ENCODE measurements around the gene EIF4E.
A peak's percentile ranks its signal among the peaks of the same experiment; 100 is the strongest.

The EIF4E gene

DNA sequence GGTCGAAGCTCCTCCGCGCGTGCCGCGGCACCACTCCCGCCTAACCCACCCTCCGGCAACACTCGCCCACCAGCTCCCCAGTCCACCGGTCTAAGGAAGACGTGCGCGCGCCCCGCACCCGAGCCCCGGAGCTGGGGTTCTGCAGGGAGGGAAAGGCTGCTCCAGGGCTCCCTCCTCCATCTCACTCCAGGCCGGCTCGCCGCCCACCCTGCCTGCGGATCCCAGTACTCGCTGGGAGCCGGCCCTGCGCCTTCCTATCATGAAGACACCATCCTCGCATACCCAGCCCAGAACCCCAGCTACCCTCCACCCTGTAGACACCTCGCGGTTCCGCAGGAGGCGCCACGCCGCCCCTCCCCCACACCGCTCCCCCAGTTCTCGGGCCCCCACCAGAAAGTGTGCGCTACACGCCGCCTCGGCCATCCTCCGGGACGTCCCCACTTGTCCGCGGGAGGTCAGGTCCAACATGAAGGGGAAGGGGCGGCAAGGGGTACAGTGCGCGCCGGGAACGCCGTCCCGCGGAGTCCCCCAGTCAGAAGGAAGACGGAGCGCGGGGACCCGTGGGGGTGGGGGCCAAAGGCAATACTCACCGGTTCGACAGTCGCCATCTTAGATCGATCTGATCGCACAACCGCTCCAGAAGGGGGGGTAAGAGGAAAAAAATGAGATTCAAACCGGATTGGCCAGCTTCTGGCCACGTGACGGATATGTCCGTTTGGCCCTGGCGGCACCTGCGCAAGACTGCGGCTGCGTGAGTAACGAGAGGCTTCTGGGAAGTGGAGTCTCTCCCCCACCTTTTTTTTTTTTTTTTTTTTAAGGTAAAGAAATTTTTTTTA lies at the start of gene EIF4E:
Gene EIF4E (minus strand): TSS at position 629 of the 836 bp plus-strand sequence. CDS start 21 bp downstream, at position 608.
- H3K4me3 ChIP-seq (ENCODE audit: low read depth, low read length), result peak within 1 kb of the TSS; percentile 95
- peak; percentile 97 for DNase-seq (ENCODE audit: low read depth)

- no peak for DNase-seq (ENCODE audit: low read depth)
- H3K4me3 ChIP-seq (ENCODE audit: low read depth, low read length), result no peak overlapping the region
Measured at GRCh38 chr4:98977557-98977956, 48.6 kb upstream of the EIF4E start.

DNA sequence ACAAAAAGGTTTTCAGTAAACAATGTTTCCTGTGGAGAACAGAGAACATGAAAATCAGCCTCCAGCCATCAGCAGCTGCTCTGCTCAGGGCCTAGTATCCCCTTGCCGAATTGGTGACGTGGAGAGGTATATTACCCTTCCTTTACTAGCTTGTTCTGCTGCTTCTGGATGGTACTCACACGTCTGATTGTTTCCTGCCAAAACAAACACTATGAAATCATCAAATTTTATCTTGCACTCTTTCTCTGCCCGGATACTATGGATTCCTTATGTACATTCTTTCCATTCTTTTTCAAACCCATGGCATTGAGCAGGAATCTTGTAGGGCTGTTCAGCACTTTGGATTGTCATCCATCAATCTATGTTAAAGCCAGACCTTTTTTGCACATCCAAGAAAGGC lies 47.8 kb upstream of the EIF4E start:
- no peak overlapping the region for H3K4me3 ChIP-seq (ENCODE audit: low read depth, low read length)
- peak; percentile 31 for DNase-seq (ENCODE audit: low read depth)

- no peak for DNase-seq (ENCODE audit: low read depth)
Measured at GRCh38 chr4:98969878-98970785, 41.2 kb upstream of the EIF4E start.

GRCh38 chr4:98967786-98968329 lies 38.9 kb upstream of the EIF4E start:
- no peak overlapping the region for H3K4me3 ChIP-seq (ENCODE audit: low read depth, low read length)
- DNase-seq (ENCODE audit: low read depth), result no peak

More at GRCh38 chr4:98969878-98970785, 41.2 kb upstream of the EIF4E start:
- H3K4me3 ChIP-seq (ENCODE audit: low read depth, low read length), result no peak overlapping the region

DNA sequence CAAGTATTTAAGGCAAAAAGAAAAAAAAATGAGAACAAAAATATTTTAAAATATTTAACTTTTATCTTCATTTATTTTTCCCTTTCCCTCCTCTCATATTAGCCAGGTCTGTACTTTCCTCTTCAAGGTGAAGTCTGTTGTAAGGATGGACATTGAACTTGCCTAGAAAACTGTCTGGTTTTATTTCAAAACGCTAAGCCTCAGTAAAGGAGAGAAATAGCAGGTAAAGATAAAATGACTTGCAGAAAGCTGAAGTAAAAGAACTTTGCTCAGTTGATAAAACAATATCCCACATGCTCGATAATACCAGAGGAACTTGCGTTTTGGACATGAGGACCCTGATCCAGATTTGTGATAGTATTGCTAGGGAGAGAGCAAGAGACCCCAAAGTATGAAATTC lies 38.0 kb upstream of the EIF4E start:
- no peak overlapping the region for H3K4me3 ChIP-seq (ENCODE audit: low read depth, low read length)
- DNase-seq (ENCODE audit: low read depth), result no peak

DNA sequence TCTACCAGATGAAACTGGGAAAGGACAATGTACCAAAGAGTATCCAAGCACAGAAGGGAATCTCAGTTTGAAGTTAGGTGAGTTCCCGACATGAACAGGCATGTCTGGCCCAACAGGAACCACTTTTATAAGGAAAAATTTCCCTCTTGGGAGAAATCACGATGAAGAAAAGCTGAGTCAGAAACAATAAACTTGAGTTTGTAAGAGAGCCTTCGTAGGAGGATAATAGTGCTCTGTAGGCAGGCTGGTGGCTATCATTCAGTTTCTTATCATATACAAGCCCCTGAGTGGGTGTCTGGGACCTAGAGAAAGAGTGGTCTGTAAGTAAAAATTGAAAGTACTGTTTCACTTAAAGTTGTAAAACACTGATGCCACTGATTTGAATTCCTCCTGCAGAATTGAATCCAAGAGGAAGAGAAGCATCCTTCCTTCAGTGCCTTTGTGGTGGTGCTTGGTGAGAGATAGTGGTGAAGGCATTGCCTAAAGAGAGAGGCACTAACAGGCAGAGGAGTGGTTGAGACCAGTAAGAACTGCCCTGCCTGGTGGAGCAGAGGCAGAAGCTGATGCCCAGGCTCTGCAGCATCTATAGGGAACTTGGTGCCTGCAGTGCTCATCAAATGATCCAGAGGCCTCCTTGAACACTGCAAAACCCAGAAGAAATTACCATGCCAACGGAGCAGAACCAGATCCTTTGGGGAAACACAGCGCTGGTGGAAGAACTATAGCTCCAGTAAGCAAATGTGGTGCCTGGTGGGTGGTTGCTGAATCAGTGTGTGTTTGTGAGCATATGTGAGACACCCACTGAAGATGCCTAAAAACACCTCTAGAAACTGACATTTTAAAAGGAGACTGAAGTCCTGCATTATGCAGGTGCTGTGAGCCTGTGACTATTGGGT lies 34.9 kb upstream of the EIF4E start:
- no peak overlapping the region for H3K4me3 ChIP-seq (ENCODE audit: low read depth, low read length)
- DNase-seq (ENCODE audit: low read depth), result no peak

DNA sequence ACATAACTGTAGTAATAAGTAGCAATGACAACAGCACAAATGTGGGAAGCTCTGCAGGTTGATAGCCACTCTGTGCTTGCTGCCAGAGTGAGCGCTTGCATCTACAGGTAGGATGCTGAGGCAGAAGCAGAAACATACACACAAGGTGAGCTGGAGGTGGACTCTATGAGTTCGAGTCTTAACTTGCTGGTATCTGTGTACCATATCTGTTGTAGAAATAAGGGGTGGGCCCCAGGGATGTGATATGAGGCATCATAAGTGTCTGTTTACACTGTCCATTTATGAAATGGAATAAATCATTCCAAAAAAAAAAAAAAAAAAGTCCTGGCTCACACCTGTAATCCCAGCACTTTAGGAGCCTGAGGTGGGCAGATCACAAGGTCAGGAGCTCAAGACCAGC lies 32.8 kb upstream of the EIF4E start:
- no peak for DNase-seq (ENCODE audit: low read depth)
- H3K4me3 ChIP-seq (ENCODE audit: low read depth, low read length), result no peak overlapping the region

DNA sequence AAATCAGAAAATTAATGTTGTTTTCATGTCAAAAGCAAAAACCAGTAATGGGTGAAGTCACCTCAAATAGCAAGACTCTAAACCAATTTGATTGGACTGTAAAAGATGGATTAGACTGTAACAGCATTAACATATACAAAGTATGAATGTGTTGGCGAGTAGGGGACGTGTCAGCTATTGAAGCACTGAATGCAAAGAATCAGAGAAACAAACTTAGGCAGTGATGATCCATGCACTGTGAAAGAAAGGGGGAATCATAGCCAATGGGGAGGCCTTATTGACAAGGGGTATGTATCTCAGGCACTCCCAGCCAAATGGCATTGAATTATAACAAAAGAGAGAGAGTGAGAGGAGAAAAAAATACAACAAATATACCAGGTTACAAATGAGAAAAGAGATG lies 30.5 kb upstream of the EIF4E start:
- no peak for DNase-seq (ENCODE audit: low read depth)
- no peak overlapping the region for H3K4me3 ChIP-seq (ENCODE audit: low read depth, low read length)

DNA sequence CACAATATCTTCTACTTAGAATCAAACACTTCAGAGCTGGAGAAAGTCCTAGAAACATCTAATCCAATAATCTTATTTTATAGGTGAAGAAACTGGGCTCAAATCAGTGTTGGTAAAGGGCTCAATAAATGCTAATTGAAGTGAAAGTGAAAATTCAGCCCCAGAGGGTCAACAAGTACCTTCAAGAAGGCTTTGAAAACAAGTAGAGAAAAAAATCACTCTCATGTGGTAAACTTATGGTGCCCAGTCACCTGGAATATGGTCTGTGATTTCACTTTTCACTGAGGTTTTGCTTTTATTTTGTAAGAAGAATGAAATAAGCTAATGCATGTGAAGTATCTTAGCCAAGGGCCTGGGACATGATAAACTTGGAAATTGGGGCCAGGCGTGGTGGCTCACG lies 29.1 kb upstream of the EIF4E start:
- no peak overlapping the region for H3K4me3 ChIP-seq (ENCODE audit: low read depth, low read length)

GRCh38 chr4:98955229-98955628 lies 26.3 kb upstream of the EIF4E start:
- no peak for DNase-seq (ENCODE audit: low read depth)

More for the DNA sequence above, 29.1 kb upstream of the EIF4E start:
- no peak for DNase-seq (ENCODE audit: low read depth)

DNA sequence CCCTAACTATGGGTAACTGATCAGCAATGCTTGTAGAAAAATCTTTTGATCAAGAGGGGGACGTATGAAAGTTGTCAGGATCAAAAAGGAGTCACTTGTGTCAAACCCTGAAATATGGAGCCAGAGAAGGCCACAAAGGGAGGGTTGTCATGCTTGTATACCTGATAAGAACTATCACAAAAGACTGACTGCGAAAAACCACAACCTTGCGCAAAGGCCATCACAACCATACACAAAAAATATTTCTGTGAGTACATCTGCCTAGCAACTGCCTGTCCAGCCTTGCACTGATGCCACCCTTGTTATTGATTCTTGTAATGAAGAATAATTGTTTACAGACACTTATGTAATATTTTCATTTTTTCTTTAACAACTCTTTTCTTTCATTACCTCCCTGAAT lies 22.8 kb upstream of the EIF4E start:
- no peak for DNase-seq (ENCODE audit: low read depth)
- no peak overlapping the region for H3K4me3 ChIP-seq (ENCODE audit: low read depth, low read length)

More at GRCh38 chr4:98955229-98955628, 26.3 kb upstream of the EIF4E start:
- no peak overlapping the region for H3K4me3 ChIP-seq (ENCODE audit: low read depth, low read length)

DNA sequence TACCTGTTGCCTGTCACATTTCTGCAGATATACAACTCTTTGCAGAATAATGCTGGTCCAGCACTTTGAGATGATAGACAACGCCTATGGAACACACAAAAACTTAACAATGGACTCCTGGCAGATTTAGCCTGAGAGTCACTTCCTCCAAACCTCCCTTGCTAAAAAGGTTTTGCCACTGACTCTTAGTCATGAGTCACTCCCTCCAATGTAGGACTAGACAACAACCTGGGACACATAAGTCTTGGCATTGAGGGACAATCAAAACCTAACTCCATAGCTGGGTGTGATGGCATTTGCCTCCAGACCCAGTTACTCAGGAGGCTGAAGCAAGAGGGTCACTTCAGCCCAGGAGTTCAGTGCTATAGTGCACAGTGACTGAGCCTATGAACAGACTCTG lies 22.0 kb upstream of the EIF4E start:
- no peak for DNase-seq (ENCODE audit: low read depth)
- H3K4me3 ChIP-seq (ENCODE audit: low read depth, low read length), result no peak overlapping the region

- DNase-seq (ENCODE audit: low read depth), result no peak
- H3K4me3 ChIP-seq (ENCODE audit: low read depth, low read length), result no peak overlapping the region
Measured at GRCh38 chr4:98946359-98946758, 17.4 kb upstream of the EIF4E start.

DNA sequence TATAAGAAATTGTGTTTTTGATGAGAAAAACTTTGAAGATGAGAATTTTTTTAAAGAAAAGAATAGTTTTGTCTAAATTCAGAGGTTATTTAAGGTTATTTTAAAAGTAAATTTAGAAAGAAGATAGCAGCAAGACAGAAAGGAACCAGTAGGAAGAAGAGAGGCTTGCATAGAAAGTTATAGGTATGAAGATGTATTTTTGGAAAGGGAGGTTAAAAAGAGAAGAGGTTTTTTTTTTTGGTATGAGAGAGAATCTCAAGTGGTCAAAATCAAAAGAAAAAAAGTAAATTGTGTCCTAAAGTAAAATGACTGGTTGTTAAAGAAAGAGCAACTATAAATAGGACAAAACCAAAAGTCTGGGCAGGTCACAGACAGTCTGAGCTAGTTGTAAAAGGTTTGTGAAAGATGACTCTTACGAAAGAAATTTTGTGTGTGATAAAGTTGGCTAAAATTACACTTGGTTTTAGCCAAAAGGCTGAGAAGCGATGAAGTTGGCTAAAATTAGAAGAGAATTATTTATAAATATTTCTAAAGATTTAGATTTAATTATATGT lies 16.4 kb upstream of the EIF4E start:
- H3K4me3 ChIP-seq (ENCODE audit: low read depth, low read length), result no peak overlapping the region
- DNase-seq (ENCODE audit: low read depth), result no peak

DNA sequence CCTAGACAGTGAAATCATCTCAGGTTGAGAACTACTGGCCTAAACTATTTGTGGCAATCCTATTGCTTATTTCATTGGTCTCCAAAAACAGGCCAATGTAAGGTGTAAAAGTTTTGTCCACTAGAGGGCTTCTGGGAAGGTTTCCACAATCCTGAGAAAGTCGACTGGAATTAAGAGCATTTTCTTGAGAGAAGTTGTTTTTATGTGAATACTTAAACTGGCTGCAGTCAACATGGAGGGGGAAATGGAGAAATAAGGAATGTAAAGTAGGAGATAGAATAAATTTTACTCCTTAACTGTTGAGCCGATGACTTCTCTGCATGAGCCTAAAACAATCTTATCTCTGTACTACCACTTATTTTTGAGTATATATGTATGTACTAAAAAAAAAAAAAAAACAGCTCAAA lies 11.0 kb upstream of the EIF4E start:
- peak; percentile 32 for DNase-seq (ENCODE audit: low read depth)
- no peak overlapping the region for H3K4me3 ChIP-seq (ENCODE audit: low read depth, low read length)

DNA sequence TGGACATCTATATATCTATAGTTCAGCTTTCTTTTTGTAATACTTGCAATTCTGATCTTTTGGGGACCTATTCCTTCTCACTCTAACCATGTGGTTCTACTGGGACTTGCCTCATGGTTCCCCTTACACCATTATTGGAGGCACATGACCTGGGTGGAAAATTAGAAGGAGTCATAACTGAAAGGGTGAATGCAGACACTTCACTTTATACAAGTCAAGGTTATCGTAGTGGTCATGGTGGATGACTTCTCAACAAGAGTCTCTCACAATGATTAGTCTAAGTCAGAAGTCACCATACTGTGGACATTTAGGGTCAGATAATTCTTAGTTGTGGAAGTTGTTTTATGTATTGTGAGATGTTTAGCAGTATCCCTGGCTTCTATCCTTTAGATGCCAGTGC lies 10.5 kb upstream of the EIF4E start:
- no peak for DNase-seq (ENCODE audit: low read depth)
- no peak overlapping the region for H3K4me3 ChIP-seq (ENCODE audit: low read depth, low read length)

DNA sequence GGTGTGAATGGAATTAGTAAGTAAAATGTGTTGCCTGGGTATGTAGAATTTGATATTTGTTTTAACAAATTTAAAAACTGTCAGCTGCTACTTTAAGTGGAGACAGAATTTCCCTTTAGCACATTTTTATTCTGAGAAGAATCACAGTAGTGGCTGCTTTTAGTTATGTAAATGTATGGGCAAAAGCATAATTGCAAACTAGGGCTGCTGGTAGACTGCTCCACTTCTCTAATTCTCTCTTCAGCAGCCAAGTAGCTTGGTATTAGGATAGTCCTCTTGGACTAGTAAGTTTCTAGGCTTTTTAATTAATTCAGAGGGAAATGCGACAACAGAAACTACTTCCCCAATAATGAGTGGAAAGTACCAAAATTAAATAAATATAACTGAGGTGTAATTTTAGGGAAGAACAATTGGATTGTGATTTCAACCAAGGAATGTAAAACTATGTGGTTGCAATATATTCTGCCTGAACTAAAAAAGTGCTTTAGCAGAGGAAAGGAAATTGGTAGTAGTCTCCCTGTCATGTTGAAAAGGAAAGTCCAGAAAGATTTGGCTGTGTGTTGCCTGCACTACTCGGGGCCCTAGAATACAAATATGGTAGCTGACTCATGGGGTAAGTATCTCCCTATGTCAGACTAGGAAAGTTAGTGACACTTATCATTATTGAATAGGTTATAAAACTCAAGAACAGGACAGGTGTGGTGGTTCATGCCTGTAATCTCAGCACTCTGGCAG lies 9.2 kb upstream of the EIF4E start:
- no peak for DNase-seq (ENCODE audit: low read depth)
- no peak overlapping the region for H3K4me3 ChIP-seq (ENCODE audit: low read depth, low read length)

All from skeletal muscle cell (primary cell).